SW 1271 (cell line): ENCODE measurements around the gene SLA2.
"Not testable (repeated sequence)": the region's sequence is repeated elsewhere in the genome, so short reads cannot be mapped to it uniquely, and the experiment has no call there.

ENCODE experiments used
- DNase-seq, 2 experiments: peaks; one replicate each; lab custom pipeline; 2025; lab: John Stamatoyannopoulos, UW

The SLA2 gene

GRCh38 chr20:36645353-36645752 is 643 bp downstream of the SLA2 start:
- DNase-seq, result no peak

- no peak for DNase-seq
Observed at GRCh38 chr20:36644706-36645095, 1.3 kb downstream of the SLA2 start.

DNA sequence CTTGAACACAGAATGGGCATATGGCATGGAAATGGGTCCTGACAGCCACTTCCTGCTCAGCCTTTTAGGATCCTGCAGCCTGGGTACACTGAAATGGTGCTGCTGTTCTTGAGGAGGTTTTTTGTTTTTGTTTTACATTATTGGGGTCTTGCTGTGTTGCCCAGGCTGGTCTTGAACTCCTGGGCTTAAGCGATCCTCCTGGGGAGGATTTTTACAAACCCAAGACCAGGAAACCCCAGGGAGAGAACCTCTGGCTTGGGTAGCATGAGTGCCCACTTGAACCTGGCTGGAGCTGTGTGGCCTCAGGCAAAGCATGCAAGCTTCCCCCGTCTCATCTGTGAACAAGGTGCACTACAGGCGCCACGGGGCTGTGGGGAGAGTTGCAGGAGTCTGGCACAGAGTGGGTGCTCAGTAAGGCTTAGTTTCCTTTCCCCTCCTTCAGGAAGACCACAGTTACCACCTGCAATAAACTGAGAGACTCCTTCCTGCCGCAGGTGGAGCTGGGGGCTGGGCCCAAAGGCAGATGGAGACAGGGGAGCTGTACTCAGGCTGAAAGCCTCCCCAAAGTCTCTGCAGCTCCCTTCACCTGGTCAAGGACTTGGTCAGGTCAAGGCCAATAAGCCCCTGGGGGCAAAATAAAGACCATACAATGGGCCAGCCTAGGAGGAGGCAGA is 1.8 kb downstream of the SLA2 start:
- no peak for DNase-seq

- no peak for DNase-seq
Observed at GRCh38 chr20:36642136-36642535, 3.9 kb downstream of the SLA2 start.

GRCh38 chr20:36641506-36641843 is 4.5 kb downstream of the SLA2 start:
- DNase-seq, result no peak

DNA sequence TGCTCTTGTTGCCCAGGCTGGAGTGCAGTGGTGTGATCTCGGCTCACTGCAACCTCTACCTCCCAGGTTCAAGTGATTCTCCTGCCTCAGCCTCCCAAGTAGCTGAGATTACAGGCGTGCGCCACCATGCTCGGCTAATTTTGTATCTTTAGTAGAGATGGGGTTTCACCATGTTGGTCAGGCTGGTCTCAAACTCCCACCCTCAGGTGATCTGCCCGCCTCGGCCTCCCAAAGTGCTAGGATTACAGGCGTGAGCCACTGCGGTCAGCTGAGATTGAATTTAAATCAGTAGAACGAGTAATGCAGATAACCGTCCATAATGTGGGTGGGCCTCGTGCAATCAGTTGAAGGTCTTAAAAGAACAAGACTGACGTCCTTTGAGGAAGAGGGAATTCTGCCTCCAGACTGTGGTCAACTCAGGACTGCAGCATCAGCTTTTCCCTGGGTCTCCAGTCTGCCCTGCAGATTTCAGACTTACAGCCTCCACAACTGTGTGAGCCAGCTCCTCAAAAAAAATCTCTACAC is 7.1 kb downstream of the SLA2 start:
- DNase-seq, result not testable (repeated sequence)

DNA sequence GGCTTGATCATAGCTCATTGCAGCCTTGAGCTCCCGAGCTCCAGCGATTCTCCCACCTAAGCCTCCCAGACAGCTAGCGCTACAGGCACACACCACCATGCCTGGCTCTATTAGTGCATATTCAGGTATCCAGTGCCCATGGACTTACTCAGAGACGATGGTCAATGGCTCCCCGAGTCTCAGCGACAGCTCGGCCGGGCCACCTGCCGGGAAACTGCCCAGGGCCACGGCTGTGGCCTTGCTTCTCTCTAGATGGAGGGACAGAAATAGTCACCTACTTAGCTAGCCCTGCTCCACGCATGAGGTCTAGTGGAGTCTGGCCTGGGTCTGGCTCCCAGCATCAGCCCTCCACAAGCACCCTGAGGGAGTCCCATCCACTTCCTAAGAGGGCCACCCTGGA is 11.7 kb downstream of the SLA2 start:
- no peak for DNase-seq

GRCh38 chr20:36633285-36633772 is 12.7 kb downstream of the SLA2 start:
- DNase-seq, result no peak

DNA sequence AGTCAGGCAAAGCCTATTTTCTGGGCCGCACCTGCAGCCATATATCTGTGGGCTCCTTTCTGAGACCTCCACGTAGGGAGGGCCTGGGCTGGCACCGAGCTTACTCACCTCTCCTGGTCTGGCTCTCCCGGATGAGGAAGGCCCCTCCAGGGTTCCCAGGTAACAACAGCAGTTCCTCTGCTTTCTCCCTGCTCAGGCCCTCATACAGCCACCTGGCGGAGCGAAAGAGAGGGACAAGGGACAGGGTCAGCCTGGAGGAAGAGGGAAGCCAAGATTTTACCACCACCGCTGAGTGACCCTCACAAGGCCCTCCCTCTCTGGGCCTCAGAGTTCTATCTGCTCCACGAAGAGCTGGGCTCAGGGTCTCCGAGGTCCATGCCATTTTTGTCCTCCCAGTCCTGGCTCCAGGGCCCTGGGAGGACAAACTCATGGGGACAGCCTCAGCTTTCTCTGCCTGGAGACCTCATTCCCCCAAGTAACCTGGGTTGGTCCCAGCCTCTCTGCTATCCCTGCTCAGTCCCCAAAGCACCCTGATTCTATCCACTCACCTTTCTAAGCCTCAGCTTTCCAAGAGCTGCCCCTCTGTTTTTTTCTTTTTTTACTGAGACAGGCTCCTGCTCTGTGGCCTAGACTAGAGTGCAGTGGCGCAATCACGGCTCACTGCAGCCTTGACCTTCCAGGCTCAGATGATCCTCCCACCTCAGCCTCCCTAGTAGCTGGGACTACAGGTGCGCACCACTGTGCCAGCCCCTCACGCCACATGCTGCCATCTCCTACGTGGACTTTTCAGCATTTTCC is 13.3 kb downstream of the SLA2 start:
- no peak for DNase-seq

DNA sequence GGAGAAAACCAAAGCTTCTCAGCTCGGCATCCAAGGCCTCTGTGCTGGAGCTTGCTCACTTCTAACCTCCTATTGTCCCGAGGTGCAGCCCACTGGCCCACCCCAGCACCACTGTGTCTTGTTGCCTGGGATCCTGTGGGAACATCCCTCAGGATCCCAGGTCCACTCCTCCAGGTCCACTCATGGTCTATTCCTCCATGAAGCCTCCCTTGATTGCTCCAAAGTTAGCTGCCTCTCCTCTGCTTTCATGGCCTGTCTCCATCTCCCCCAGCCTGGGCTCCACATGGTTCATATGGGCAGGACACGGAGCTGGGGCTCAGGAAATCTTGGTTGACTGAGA is 13.9 kb downstream of the SLA2 start:
- no peak for DNase-seq

DNA sequence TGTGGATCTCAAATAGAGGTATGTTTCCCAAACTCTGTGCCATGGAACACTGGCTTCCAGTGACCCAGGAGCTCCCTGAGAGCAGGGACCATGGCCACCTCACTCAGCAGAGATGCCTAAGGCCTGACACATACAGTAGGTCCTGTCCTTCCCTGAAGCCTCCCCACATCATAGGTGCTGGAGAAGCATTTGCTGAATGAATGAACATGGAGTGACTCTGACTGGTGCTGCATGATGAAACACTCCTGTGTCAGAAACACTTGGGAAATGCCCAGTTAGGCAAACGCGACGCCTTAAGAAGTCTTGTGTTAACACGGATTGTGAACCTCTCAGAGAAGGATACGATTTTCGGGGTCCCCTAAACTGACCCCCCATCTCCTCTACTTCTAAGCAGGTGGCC is 14.3 kb downstream of the SLA2 start:
- DNase-seq, result no peak

GRCh38 chr20:36629719-36630681 is 16.0 kb downstream of the SLA2 start:
- DNase-seq, result no peak

DNA sequence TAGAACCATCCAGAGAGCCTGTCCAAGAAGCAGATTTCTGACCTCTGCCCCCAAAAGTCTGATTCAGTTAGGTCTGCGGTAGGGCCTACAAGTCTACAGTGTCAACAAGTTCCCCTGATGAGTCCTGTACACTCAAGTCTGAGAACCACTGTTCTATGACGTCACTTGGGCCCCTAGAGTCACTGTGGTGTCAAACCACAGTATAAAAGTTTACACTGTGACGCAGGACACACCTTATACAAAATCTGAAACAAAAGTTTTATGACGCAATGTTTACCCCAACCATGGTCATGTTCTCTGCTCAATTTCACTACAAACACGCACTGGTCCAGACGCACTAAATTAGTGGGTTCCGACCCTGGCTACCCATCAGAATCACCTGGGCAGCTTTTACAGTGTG is 17.9 kb downstream of the SLA2 start:
- DNase-seq, result no peak

GRCh38 chr20:36624944-36625324 is 21.1 kb downstream of the SLA2 start:
- no peak for DNase-seq

GRCh38 chr20:36624068-36624943 is 21.7 kb downstream of the SLA2 start:
- DNase-seq, result no peak

DNA sequence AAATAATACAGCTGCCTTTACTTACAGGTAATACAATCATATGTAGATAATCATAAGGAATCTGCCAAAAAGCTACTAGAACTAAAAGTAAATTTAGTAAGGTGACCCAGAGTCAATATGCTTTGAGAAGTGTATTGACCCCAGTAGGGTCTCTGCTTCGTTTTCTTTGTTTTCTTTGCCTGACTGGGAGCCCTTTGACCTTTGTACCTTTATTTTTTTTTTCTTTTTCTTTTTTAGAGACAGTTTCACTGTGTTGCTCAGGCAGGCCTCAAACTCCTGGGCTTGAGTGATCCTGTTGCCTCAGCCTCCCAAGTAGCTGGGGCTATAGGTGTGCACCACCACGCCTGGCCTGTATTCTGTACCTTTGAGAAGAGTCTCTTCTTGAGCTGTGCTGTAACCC is 22.6 kb downstream of the SLA2 start:
- DNase-seq, result no peak

- no peak for DNase-seq
Observed at GRCh38 chr20:36620917-36621316, 25.1 kb downstream of the SLA2 start.

GRCh38 chr20:36614781-36615557 is 31.0 kb downstream of the SLA2 start:
- DNase-seq, result no peak

DNA sequence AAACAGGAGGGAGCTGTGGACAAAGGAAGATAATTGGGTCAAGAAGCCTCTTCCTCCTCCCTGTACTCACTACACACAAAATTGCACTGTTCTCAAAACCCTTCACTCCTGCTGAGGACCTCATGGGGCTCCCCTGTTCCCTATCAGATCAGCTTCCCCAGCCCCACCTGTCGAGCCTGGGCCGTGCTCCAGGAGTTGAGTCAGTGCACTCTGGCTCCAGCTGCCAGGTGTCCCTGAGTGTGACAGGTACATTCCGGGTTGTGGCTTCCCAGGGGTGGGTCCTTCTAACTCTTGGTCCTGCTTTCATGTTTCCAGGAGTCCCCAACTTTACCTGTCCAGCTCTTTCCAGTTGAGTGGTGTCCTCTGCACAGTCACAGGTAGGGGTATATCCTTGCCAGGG is 32.0 kb downstream of the SLA2 start:
- no peak for DNase-seq

DNA sequence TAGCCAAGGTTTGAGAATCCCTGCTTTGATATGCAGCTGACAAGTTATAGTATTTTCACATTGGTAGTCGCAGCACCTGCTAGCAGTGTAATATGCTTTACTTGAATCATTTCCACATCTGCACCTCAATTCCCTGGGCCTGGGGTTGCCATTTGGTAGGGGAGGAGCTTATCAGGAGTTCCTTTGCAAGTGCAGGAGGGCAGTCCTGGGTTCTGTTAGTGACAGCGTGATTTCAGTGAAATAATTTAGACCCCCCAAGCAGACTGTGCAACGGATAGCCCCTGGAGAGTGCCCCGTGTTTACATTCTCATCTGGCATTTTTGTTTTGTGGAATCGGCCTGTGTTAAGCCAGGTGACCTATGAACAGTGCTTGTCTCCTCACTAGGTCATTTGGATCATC is 34.4 kb downstream of the SLA2 start:
- DNase-seq, result no peak

GRCh38 chr20:36608388-36608728 is 37.6 kb downstream of the SLA2 start:
- not testable (repeated sequence) for DNase-seq
